T-helper 22 cell (primary cell): ENCODE data around the gene SLC5A10.
"Not testable (repeated sequence)": the region's sequence is repeated elsewhere in the genome, so short reads cannot be mapped to it uniquely, and the experiment has no call there.

Experiments used
- DNase-seq: peaks from one replicate; pipeline ENCODE4 v3.0.0-alpha.2; 2020; ENCODE audit warnings: low read depth

Gene SLC5A10

DNA sequence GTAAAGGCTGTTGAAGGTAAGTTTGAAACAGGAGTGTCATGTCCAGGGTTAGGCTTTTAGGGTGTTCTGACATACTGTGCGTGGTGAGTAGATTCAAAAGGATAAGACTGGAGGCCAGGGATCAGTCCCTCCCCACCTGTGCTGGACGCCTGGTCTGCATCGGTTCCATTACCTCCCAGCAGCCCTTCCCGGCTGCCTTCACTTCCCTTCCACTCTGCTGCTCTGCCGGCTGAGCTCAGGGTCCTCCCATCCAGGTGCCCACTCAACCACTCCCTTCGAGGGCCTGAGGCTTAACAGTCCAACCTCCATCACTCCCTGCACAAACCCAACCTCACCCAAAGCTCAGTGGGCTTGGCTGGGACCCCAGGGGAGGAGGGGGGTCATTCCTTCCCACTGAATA, 4.1 kb upstream of the SLC5A10 start:
- DNase-seq: no peak

DNA sequence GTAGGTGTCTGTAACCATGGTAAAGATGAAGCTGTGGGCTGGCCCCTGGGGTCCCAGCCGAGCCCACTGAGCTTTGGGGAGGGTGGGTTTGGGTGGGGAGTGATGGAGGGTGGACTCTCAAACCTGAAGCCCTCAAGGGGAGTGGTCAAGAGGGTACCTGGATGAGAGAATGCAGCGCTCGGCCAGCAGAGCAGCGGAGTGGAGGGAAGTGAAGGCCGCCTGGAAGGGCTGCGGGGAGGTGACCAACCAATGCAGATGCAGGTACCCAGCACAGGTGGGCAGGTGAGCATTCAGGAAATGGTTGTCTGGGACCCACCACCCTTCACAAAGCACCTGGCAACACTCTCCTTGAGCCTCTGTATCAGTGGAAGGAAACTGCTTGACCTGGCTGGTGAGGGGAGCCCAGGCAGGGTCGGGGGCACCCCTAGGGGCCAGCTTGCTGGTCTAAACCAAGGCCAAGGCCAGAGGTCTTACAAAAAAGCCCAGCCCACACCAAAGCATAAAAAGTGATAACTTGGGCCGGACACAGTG, 3.4 kb upstream of the SLC5A10 start:
- no peak for DNase-seq

DNA sequence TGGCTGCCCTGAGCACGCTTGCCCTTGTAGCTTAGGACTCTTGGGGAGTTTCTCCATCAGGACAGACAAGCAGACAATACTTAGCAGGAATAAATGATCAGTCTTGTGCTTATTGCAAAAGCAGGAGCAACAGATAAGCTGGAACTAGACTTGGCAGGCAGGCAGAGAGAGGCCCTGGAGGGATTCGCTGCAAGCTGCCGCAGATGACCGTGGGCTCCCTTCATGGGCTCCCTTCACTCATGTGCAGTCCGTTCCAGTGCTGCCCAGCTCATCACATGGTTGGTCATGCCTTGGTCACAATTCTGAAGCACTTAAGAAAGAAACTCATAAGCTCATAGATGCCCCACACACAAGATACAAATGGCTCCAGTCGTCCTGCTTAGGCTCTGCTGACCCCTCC, 2.4 kb upstream of the SLC5A10 start:
- DNase-seq: no peak

DNA sequence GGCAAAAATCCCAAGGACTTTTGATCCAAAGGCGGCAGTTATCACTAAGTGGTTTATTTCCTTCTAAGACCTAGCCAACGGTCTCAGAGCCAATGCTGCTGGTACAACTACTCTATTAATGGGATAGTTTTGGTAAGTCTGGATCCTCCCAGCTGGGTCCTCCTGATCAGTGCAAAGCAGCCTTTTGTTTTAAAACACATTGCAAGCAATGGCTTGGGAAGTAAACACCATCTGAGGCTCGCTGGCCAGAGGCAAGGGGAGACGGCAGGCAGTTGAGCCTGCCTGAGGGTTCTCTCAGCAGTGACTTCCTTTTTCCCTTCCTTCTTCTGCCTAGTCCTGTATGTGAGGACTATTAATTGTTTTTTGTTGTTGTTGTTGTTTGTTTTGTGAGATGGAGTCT, 1.6 kb upstream of the SLC5A10 start:
- no peak for DNase-seq

DNA sequence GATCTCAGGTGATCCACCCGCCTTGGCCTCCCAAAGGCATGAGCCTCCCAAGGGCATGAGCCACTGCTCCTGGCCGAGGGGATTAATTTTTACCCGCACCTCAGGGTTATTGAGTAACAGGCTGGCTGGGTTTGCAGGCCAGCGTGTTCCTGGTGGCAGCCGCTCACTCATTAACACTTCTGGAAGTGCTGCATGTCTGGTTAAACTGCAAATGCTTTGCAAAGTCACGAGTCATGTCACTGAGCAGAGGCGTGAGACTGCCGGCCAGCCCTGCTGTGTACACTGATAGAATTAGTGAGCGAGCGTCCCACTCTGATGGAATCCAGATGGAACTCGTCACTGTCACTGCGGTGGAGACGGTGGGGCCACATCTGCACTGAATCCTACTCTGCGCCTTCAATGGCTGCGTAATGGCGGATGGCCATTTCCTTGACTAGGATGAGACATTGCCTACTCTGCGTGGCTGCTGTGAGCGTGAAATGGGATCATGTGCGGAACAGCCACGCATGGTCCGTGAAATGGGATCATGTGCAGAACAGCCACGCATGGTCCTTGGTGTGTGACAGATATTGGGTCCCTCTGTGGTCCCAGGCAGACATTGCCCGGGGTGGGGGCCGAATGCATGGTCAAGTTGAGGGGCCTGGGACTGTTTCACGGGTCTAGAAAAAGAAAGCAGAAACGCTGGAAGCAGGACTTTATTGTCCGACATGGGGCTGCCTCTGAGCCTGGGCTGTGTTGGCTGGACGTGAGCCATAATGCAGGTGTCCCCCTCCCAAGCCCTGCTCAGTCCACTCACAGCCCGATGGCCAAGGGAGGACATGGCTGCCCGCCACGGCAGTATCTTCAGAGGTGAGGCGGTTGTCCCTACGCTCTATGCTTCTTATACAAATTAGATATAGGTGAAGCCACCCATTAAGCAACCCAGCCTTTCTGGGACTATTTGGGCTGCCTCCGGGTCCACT, 740 bp upstream of the SLC5A10 start:
- no peak for DNase-seq

DNA sequence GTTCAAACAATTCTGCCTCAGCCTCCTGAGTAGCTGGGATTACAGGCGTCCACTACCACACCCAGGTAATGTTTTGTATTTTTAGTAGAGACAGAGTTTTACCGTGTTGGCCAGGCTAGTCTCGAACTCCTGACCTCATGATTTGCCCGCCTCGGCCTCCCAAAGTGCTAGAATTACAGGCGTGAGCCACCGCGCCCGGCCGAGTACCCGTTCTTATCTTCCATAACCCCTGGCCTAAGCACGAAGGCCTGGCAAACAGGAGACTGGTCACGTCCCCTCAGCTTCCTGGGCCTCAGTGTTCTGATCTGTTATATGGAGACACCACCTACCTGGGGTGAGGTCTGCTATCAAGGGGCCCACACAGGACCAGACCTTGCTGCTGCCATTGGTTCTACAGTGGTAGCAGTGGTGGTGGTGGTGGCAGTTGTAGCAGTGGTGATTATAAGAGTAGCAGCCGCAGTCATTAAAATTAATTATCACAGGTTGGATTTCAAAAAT, 1.3 kb downstream of the SLC5A10 start:
- DNase-seq: no peak

DNA sequence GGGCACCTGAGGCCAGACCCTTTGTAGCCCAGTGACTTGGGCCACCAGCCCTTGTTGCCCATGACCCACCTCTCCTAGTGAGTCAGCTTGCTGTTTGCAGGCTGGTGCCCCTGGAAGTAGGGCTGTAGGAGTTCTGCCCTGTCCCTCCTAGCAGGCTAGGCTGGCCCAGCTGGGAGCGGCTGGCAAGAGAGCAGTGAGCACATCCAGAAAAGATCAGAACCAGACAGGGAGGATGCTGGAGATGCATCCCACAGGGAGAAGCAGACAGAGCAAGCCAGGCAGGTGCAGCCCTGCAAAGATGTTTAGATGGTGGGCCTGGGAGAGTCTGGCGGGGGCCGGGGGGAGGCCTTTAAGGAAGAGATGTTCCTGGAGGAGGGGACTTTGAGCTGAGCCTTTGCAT, 2.4 kb downstream of the SLC5A10 start:
- DNase-seq: no peak

DNA sequence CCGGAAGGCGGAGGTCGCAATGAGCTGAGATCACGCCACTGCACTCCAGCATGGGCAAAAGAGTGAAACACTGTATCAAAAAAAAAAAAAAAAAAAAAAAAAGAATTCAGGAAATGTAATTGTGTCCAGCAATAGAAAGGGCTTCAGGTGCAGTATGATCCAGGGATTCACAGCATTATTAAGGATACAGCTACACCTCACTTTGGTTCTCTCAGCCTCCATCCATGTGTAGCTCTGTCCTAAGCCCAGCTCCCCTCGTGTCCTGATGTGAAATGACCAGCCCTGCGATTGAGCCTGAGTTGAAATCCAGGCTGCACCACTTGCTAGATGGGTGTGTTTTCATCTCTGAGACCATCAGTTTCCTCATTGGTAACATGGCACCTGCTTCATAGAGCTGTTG, 3.0 kb downstream of the SLC5A10 start:
- no peak for DNase-seq

DNA sequence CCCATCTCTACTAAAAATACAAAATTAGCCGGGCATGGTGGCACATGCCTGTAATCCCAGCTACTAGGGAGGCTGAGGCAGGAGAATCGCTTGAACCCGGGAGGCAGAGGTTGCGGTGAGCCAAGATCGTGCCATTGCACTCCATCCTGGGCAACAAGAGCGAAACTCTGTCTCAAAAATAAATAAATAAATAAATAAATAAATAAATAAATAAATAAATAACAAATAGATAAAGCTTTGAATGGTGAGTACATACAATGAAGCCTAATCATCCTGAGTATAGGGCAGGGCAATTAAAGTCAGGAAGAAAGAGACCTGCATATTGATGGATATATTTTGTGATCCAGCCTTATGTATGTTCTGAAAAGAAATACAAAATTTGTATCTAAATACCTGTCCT, 4.1 kb downstream of the SLC5A10 start:
- DNase-seq: not testable (repeated sequence)

DNA sequence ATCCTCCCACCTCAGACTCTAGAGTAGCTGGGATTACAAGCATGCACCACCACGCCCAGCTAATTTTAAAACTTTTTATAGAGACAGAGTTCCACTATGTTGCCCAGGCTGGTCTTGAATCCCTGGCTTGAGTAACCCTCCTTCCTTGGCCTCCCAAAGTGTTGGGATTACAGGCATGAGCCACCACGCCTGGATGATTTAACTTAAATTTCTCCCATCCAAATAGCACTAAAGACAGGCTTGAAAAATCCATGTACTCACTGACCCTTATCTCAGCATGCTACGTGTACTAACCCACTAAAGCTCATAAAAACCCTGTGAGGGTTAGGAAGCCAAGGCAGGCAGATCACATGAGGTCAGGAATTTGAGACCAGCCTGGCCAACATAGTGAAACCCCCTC, 4.6 kb downstream of the SLC5A10 start:
- DNase-seq: no peak

DNA sequence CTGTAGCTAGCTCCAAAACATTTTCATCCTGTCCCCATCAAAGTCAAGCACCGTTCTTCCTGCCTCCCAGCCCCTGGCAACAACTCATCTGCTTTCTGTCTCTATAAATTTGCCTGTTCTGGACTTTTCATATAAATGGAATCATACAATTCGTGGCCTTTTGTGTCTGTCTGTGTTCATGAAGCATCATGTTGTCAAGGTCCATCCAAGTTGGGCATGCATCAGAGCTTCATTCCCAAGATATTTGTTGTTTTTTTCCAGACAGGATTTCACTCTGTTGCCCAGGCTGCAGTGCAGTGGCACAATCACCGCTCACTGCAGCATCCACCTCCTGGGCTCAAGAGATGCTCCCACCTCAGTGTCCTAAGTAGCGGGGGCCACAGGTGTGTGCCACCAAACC, 5.9 kb downstream of the SLC5A10 start:
- DNase-seq: no peak

DNA sequence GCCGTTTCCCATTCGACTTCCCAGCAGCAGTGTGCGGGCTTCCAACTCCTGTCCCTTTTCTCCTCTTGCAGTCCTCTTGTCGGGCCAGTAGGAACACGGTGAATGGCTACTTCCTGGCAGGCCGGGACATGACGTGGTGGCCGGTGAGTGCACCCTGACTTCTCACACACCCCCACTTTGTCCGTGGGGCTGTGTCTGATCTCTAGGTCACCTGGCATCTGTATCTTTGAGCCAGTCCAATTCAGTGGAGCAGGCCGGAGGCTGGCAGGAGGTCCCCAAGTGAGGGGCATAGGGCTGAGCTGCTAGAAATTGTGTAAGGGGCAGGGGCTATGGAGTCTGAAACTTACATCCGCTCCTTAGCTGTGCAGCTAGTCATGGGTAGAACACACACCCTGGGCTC, 6.6 kb downstream of the SLC5A10 start:
- no peak for DNase-seq

DNA sequence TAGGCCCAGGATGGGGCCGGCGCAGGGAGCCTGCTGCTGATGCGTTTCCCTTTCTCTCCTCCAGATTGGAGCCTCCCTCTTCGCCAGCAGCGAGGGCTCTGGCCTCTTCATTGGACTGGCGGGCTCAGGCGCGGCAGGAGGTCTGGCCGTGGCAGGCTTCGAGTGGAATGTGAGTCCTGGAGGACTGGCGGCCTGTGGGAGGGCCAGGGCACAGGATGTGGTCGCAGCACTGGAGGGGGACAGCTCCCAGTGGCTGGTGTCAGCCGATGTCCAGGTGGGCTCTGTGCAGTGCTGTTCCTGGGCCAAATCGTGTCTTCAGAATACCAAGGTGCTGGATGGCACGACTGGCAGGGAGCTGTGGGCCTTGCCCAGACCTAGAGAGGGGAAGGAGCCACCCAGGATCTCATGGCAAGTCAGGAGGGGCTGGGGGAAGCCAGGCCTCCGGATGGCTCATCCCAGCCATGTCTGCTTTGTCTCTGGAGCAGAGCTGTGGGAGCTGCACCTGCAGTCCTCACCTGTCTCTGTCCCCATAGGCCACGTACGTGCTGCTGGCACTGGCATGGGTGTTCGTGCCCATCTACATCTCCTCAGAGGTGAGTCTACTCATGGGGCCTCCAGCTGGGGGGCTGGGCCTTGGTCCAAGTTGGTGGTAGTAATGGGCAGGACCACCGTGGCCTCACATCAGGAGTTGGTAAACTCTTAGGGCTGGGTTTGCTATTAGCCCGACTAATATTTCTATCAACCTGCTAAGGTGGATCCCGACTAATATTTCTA, 7.3 kb downstream of the SLC5A10 start:
- DNase-seq: no peak

DNA sequence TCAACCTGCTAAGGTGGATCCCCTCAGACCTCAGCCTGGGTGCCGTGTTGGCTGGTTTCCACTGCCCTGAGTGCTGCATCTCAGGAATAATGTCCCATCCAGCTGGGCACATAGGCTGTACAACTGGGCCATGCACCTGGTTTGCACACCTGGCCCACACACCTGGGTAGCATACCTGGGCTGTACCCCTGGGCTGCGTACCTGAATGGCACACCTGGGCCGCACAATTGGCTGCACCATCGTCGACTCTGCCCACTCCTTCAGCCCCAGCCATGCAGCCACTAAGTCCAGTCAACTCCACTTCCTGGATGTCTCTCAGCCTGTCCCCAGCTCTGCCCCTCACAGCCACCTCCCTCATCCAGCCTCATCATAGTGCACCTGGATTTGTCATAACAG, 7.9 kb downstream of the SLC5A10 start:
- no peak for DNase-seq

DNA sequence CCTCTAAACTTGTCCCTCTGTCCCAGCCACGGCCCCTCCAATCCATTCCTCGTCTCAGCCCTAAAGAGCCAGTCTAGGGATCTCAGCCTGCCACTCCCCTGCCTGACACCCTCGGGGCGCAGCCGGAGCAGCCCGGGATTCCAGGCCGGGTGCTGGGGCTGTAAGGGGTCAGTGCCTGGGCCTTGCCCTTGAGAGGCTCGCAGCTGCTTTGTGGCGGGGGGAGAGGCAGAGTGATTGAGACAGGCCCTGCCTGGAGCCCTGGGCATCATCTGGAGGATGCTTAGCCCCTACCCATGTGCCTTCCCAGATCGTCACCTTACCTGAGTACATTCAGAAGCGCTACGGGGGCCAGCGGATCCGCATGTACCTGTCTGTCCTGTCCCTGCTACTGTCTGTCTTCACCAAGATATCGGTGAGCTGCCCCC, 8.3 kb downstream of the SLC5A10 start:
- no peak for DNase-seq

DNA sequence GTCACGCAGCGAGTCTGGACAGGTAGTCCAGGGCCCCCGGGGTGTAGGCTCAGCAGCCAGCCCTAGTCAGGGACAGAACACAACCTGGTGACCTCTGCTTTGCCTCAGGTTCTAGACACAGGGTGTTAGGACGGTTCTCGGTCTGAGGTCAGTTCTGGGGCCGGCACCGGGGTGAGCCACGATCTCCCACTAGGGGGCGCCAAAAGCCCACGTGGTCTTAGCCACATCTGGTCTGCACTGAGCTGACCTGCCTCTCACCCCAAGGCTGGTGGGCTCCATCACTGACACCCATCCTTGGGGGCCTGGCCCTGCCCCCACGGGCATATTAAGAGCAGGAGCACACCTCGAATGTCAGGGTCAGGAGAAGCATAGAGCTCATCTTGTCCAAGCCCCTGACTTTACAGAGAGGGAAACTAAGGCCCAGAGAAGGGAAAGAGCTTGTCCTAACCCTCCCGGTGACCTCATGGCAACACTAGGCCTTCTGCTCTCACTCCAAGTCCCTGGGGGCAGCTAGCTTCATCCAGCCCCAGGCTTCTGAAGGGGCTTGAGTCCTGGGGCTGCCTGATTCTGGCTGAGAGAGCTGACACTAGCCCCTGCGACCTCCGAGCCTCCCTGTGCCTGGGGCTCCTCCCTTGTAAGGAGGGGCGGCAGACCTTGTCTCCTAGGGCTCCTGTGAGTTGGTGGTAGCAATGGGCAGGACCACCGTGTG, 9.0 kb downstream of the SLC5A10 start:
- peak; percentile 23 for DNase-seq

DNA sequence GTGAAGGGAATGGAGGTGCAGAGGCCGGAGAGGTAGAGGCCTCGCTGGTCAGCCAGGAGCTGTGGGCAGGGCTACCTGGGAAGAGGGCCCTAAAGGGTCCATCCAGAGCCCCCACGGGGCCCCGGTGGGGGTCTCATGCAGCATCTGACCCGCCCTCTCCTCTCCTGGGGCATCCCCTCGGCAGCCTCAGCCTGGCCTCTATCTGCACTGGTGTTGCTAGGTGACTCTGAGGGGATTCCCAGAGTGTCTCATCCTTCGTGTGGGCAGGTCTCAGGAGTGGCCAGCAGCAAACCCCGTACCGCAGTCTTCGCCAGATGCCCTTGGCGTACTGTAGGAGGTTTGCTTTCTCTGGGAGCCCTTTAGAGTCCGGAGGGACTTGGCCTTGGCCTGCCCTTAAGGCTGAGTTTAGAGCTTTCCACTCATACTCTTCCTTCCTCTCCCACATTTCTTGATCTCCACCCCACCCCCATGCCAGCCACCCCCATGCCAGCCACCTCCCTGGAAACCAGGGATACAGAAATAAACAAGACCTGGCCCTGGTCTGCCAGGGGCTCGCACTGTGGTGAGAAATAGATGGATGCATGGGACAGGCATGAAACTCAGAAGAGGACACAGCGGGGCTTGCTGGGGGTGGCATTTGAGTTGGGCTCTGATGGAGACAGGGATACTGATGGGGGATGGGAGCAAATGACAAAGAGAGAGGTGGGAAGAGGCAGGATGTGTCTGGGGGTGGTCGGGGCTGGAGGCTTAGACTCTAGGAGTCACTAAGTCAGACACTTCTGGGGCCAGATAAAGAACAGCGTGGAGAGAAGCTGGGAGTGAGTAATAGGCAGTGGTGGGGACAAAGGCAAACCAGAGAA, 9.9 kb downstream of the SLC5A10 start:
- no peak for DNase-seq

DNA sequence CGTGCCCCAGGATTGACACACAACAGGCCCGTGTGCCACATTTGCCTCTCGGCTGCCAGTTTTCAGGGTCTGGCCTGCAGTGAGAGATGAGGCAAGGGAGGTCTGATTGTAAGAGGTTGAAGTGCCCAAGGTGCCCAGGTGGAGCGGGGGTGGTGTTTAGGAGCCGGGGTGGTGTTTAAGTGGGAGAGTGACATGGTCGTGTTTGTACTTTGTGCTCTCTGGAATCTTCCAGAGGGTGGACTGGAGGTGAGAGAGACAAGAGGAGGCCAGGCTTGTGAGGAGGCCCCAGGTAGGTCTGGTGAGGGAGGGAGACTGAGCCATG, 10.5 kb downstream of the SLC5A10 start:
- no peak for DNase-seq

DNA sequence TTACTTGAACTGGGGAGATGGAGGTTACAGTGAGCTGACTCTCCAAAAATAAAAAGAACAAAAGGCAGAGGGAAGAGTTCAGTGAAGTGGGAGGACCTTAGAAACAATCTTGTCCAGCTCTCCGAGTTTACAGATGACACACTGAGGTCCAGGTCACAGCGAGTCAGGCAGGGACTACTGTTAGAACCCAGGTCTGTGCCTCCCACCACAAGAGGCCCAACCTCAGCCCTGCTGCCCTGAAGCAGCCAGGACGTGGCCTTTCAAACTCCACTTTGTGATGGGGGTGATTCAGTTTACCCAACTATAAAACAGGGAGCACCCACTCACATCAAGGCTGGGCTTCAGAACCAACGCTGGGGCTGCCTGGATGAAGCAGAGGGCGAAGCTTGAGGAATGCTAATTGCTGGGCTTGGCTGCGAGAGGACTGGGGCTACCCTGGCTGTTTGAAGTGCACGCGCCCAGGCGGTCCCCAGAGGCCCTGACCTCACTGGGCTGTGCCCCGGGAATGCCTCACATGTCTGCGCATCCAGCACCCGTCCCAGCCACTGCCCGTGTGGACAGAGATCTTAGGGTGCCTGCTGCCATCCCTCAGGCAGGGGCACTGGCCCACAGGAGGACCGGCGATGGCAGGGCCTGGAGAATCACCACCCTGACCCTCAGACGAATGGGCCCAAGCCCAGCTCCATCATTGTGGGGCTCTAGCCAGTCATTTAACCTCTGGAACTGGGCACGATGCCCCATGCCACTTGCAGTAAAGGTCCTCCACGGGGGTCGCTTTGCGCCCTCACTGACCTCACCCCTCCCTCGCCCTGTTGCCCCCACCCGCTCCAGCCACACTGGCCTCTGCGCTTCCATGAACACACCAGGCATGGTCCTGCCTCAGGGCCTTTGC, 11.4 kb downstream of the SLC5A10 start:
- no peak for DNase-seq

DNA sequence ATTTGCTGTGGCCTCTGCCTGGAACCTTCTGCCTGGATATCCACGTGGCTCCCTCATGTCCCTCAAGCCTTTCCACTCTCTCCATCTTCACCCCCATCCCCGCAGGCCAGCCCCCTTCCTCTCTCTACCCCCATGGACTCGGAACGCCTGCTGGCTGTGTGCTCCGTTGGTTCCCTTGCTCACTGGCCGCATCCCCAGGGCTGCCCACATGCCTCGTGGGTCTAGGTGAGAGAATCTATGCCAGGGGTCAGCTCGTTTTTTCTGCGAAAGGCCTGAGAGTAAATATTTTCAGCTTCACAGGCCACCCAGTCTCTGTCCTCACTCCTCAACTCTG, 12.0 kb downstream of the SLC5A10 start:
- DNase-seq: no peak

DNA sequence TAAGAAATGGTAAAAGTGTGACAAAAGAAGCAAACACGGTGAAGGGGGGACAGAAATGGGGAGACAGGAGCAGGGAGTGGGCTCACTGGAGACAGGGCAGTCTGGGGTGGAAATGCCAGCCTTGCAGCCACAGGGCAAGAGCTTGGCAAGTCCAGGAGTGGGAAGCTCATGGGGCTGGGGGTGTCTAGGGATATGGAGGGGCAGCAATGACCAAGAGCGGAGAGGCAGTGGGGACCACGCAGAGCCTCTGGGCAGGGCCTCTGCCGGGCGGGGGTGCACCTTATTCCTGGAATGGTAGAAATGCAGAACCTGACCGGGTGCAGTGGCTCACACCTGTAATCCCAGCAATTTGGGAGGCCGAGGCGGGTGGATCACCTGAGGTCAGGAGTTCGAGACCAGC, 12.6 kb downstream of the SLC5A10 start:
- DNase-seq: no peak
